Loucy (cell line): ENCODE data around the gene KCNJ5.

Source experiments
- H2AFZ ChIP-seq: fragments of 200-600 bp; sonication (generic); 2 replicates; pipeline ENCODE4 v1.6.0; 2016; ENCODE audit warnings: antibody characterized with exemption, mild to moderate bottlenecking, low read length, moderate library complexity
- H3F3A ChIP-seq: fragments of 200-600 bp; 2 replicates; pipeline ENCODE4 v1.6.0; 2016; ENCODE audit warnings: antibody characterized with exemption, low read depth, mild to moderate bottlenecking
- H3K27me3 ChIP-seq: fragments of 200-600 bp; sonication (generic); 2 replicates; pipeline ENCODE4 v1.6.1; 2014; ENCODE audit warnings: low read length, mild to moderate bottlenecking; ENCODE audit not compliant: insufficient read depth, poor library complexity, severe bottlenecking
- H3K36me3 ChIP-seq: fragments of 200-600 bp; sonication (generic); 2 replicates; pipeline ENCODE4 v1.6.1; 2016; ENCODE audit warnings: low read length; ENCODE audit not compliant: insufficient read depth
- H3K4me1 ChIP-seq: fragments of 200-600 bp; sonication (generic); 2 replicates; pipeline ENCODE4 v1.5.1; 2014; ENCODE audit warnings: low read length, mild to moderate bottlenecking; ENCODE audit not compliant: insufficient read depth, poor library complexity, severe bottlenecking
- H3K4me2 ChIP-seq: fragments of 200-600 bp; sonication (generic); 2 replicates; pipeline ENCODE4 v1.6.0; 2014; ENCODE audit warnings: antibody characterized with exemption, low read length, low read depth, mild to moderate bottlenecking; ENCODE audit not compliant: poor library complexity, severe bottlenecking
- H3K4me3 ChIP-seq: fragments of 200-600 bp; sonication (generic); 2 replicates; pipeline ENCODE4 v1.5.1; 2014; ENCODE audit warnings: low read length, mild to moderate bottlenecking, mixed read lengths; ENCODE audit not compliant: poor library complexity, severe bottlenecking
- H3K79me2 ChIP-seq: fragments of 200-600 bp; sonication (generic); 2 replicates; pipeline ENCODE4 v1.6.1; 2014; ENCODE audit warnings: low read length; ENCODE audit not compliant: insufficient read depth
- H3K9ac ChIP-seq: fragments of 200-600 bp; sonication (generic); 2 replicates; pipeline ENCODE4 v1.6.0; 2014; ENCODE audit warnings: mild to moderate bottlenecking, low read depth, low read length, moderate library complexity; ENCODE audit not compliant: poor library complexity, severe bottlenecking
- H3K9me2 ChIP-seq: fragments of 200-600 bp; sonication (generic); replicated peaks from 2 replicates; pipeline ENCODE4 v1.6.1; 2016; ENCODE audit warnings: low read depth, low read length, mixed read lengths
- H3K9me3 ChIP-seq: fragments of 200-600 bp; sonication (generic); 2 replicates; pipeline ENCODE4 v1.6.1; 2014; ENCODE audit warnings: mild to moderate bottlenecking, antibody characterized with exemption, low read length, low read depth; ENCODE audit not compliant: insufficient read depth
- H4K20me1 ChIP-seq: fragments of 200-600 bp; sonication (generic); 2 replicates; pipeline ENCODE4 v1.6.0; 2014; ENCODE audit warnings: antibody characterized with exemption, low read length, mild to moderate bottlenecking; ENCODE audit not compliant: insufficient read depth, poor library complexity, severe bottlenecking
- EZH2phosphoT487 ChIP-seq: fragments of 200-600 bp; IDR thresholded peaks from 2 replicates; pipeline ENCODE4 v1.6.1; 2018; ENCODE audit warnings: antibody characterized with exemption, mild to moderate bottlenecking, moderate library complexity, borderline replicate concordance
- TF ChIP-seq, protein P1 (sequence below): fragments of 200-600 bp; sonication (generic); conservative IDR thresholded peaks from 2 replicates; pipeline ENCODE4 v1.5.1; 2014; ENCODE audit warnings: mild to moderate bottlenecking, antibody characterized with exemption, low read length

The KCNJ5 gene

DNA sequence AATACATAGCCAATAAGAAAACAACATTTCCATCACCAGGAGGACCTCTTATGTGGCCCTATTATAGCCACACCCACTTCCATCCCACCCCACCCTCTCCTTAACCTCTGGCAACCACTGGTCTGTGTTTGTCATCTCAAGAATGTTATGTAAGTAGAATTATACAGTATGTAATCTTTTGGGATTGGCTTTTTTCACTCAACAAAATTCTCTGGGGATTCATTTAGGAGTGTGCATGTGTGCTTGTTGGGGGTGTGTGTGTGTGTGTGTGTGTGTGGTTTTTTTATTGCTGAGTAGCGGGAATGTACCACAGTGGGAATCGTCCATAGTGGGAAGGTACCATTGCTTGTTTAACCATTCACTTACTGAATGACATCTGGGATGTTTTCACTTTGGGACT, 5.2 kb downstream of the KCNJ5 start:
- H4K20me1 ChIP-seq = no peaks in the 10 kb centered on the region
- no peaks in the 10 kb centered on the region for H3F3A ChIP-seq
- H3K9me2 ChIP-seq = no peaks in the 10 kb centered on the region
- peaks cover 21% of the 10 kb centered on the region for H3K4me1 ChIP-seq
- H3K9ac ChIP-seq = no peak overlapping the region
- no peak overlapping the region for H3K4me3 ChIP-seq
- no peak overlapping the region for H2AFZ ChIP-seq
- H3K27me3 ChIP-seq = peaks cover 26% of the 10 kb centered on the region
- H3K36me3 ChIP-seq = no peaks in the 10 kb centered on the region
- TF ChIP-seq, protein P1, sequence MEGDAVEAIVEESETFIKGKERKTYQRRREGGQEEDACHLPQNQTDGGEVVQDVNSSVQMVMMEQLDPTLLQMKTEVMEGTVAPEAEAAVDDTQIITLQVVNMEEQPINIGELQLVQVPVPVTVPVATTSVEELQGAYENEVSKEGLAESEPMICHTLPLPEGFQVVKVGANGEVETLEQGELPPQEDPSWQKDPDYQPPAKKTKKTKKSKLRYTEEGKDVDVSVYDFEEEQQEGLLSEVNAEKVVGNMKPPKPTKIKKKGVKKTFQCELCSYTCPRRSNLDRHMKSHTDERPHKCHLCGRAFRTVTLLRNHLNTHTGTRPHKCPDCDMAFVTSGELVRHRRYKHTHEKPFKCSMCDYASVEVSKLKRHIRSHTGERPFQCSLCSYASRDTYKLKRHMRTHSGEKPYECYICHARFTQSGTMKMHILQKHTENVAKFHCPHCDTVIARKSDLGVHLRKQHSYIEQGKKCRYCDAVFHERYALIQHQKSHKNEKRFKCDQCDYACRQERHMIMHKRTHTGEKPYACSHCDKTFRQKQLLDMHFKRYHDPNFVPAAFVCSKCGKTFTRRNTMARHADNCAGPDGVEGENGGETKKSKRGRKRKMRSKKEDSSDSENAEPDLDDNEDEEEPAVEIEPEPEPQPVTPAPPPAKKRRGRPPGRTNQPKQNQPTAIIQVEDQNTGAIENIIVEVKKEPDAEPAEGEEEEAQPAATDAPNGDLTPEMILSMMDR = no peak
- TF ChIP-seq EZH2phosphoT487 = no peak
- no peak overlapping the region for H3K4me2 ChIP-seq
- no peaks in the 10 kb centered on the region for H3K79me2 ChIP-seq
- H3K9me3 ChIP-seq = no peaks in the 10 kb centered on the region

DNA sequence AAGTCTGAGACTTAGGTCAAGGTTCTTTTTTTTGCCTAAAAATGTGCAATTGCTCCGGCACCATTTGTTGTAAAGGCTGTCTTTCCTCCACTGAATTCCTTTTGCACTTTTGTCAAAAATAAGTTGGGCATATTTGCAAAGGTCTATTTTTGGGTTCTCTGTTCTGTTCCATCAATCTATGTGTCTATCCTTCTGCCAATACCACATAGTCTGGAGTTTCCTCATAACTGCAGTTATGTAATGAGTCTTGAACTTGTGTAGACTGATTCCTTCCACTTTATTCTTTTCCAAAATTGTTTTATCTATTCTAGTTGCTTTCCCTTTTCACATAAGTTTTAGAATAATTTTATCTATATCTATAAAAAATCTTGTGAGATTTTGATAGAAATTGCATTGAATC, 6.7 kb downstream of the KCNJ5 start:
- H2AFZ ChIP-seq = no peak overlapping the region
- no peaks in the 10 kb centered on the region for H3F3A ChIP-seq
- peaks cover 21% of the 10 kb centered on the region for H3K4me1 ChIP-seq
- H4K20me1 ChIP-seq = no peaks in the 10 kb centered on the region
- H3K9ac ChIP-seq = no peak overlapping the region
- H3K79me2 ChIP-seq = no peaks in the 10 kb centered on the region
- no peak overlapping the region for H3K4me2 ChIP-seq
- TF ChIP-seq EZH2phosphoT487 = no peak
- TF ChIP-seq, protein P1 = no peak
- H3K4me3 ChIP-seq = no peak overlapping the region
- H3K27me3 ChIP-seq = peaks cover 11% of the 10 kb centered on the region
- no peaks in the 10 kb centered on the region for H3K36me3 ChIP-seq
- no peaks in the 10 kb centered on the region for H3K9me3 ChIP-seq
- no peaks in the 10 kb centered on the region for H3K9me2 ChIP-seq

DNA sequence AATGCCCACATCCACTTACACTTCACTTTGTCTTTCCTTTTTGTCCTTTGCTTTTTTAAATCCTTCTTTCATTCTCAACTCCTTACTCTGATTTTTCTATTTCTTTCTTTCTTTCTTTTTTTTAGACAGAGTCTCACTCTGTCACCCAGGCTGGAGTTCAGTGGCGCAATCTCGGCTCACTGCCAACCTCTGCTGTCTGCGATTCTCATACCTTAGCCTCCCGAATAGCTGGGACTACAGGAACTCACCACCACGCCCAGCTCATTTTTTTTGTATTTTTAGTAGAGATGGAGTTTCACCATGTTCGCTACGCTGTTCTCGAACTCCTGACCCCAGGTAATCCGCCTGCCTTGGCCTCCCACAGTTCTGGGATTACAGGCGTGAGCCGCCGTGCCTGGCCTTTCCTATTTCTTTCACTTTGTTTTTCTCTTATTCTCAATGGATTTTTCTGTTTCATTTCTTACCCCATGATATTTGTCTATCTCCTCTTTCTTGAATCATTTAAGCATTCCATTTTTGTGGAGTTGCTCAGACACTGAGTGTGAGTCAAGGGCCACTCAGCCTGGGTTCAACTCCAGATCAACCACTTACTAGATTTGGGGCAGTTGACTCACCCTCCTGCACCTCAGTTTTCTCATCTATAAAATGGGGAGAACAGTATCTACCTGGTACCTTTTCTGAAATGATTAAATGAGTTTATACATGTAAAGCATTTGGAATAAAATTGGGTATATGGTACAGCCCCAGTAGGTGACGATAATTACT, 7.6 kb downstream of the KCNJ5 start:
- H3K27me3 ChIP-seq = peaks cover 6% of the 10 kb centered on the region
- H3K9ac ChIP-seq = no peak overlapping the region
- no peak overlapping the region for H3K4me2 ChIP-seq
- no peaks in the 10 kb centered on the region for H4K20me1 ChIP-seq
- no peaks in the 10 kb centered on the region for H3F3A ChIP-seq
- no peak for TF ChIP-seq EZH2phosphoT487
- TF ChIP-seq, protein P1 = no peak
- no peaks in the 10 kb centered on the region for H3K79me2 ChIP-seq
- H3K9me2 ChIP-seq = no peaks in the 10 kb centered on the region
- no peaks in the 10 kb centered on the region for H3K36me3 ChIP-seq
- H3K9me3 ChIP-seq = no peaks in the 10 kb centered on the region
- H3K4me1 ChIP-seq = peaks cover 20% of the 10 kb centered on the region
- no peak overlapping the region for H3K4me3 ChIP-seq
- no peak overlapping the region for H2AFZ ChIP-seq
